ENCODE measurements around the gene MROH8.

The MROH8 gene

DNA sequence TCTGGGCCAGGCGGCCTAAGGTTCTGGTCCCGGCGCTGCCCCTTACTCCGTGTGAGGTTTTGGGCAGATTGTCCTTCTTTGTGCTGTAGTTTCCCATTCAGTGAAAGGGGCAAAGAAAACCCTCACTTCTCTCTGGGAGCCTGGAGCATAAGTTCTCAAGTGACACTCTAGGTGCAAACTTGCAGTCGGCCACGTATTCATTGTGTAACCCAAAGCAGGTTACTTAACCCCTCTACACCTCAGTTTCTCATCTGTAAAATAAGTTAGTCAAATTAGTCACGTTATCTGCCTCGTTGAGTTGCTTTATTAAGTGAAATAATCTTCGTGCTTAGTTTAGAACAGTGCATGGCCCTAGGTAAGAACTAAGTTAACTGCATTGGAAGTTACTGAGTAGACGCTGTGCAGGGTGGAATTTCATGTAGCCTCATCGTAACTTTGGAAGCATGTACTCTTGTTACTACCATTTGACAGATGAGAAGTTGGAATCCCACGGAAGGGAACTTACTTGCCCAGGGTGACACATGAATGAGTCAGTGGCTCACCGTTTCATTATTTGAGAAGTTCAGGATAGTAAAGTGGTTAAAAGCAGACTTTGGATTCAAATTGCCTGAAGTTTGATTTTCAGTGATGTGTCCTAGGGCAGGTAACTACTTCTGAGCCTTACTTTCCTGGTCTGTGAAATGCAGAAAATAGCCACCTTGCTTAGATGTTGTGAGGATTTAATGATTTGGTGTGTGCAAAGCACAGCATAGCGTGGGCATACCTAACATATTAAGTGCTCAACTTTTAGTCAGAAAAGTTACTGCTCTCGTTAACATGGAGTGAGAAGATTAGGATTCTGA, 556 bp upstream of the MROH8 start:
- H3K9ac ChIP-seq (ENCODE audit: low read length in 2 of 2) = peak overlapping the region; percentile 94 to 96
- peaks cover 2 to 3% of the 10 kb centered on the region in 2 donors for H3K36me3 ChIP-seq (ENCODE audit: control insufficient read depth in 2 of 2, insufficient read depth in 2 of 2, low read length in 2 of 2)
- H3K4me3 ChIP-seq (ENCODE audit: low read length in 2 of 2) = peak overlapping the region; percentile 91 to 93
- peaks cover 13% of the 10 kb centered on the region for H3K4me1 ChIP-seq (ENCODE audit: control insufficient read depth, insufficient read depth, low read length)
- no peaks in the 10 kb centered on the region for H3K9me3 ChIP-seq (ENCODE audit: control insufficient read depth in 2 of 2, low read length in 2 of 2)
- H3K27me3 ChIP-seq (ENCODE audit: control insufficient read depth in 1 of 2, insufficient read depth in 2 of 2, low read length in 2 of 2) = no peaks in the 10 kb centered on the region
- peak overlapping the region; percentile 95 for H3K27ac ChIP-seq (ENCODE audit: low read length)

DNA sequence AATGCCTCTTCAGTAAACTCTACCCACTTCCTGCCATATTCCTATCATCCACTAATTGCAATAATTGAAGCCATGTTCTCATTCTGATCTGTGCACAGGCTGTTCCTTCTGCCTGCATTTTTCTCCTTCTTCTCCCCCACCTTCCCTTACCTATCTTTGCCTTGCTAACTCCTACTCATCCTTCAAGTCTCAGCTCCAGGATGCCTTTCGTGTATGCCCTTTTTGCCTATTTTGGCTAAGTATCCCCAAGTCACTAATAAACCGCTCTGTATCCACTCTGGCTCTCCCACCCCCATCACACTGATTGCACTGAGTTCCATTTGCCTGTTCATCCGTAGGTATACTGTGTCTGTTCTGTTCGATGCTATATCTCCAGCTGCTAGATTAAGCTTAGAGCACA, 6.5 kb downstream of the MROH8 start:
- H3K9ac ChIP-seq (ENCODE audit: low read length in 2 of 2) = no peak overlapping the region
- H3K36me3 ChIP-seq (ENCODE audit: control insufficient read depth in 2 of 2, insufficient read depth in 2 of 2, low read length in 2 of 2) = peaks cover under 1 to 5% of the 10 kb centered on the region in 2 donors
- H3K9me3 ChIP-seq (ENCODE audit: control insufficient read depth in 2 of 2, low read length in 2 of 2) = no peaks in the 10 kb centered on the region
- no peaks in the 10 kb centered on the region for H3K27me3 ChIP-seq (ENCODE audit: control insufficient read depth in 1 of 2, insufficient read depth in 2 of 2, low read length in 2 of 2)
- no peaks in the 10 kb centered on the region for H3K4me1 ChIP-seq (ENCODE audit: control insufficient read depth, insufficient read depth, low read length)
- no peak overlapping the region for H3K27ac ChIP-seq (ENCODE audit: low read length)
- no peak overlapping the region for H3K4me3 ChIP-seq (ENCODE audit: low read length in 2 of 2)

DNA sequence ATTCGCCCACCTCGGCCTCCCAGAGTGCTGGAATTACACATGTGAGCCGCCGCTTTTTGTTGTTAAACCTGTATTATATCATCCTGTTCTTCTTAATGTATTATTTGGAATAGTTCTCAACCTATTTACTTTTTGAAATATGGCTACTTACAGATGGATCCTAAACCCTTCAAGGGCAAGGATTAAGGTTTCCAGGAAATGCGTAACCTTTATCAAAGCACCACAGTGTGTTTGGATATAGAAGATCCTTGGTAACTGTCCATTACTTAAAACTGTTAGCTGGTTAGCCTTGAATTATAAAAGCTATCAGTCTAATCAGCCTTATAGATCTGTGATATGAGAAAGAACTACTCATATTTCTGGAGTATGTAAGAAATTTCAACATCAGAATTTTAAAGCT, 12.5 kb downstream of the MROH8 start:
- no peak overlapping the region for H3K9ac ChIP-seq (ENCODE audit: low read length in 2 of 2)
- no peak overlapping the region for H3K4me3 ChIP-seq (ENCODE audit: low read length in 2 of 2)
- no peak overlapping the region for H3K27ac ChIP-seq (ENCODE audit: low read length)
- H3K27me3 ChIP-seq (ENCODE audit: control insufficient read depth in 1 of 2, insufficient read depth in 2 of 2, low read length in 2 of 2) = no peaks in the 10 kb centered on the region
- no peaks in the 10 kb centered on the region for H3K9me3 ChIP-seq (ENCODE audit: control insufficient read depth in 2 of 2, low read length in 2 of 2)
- no peaks in the 10 kb centered on the region for H3K4me1 ChIP-seq (ENCODE audit: control insufficient read depth, insufficient read depth, low read length)
- H3K36me3 ChIP-seq (ENCODE audit: control insufficient read depth in 2 of 2, insufficient read depth in 2 of 2, low read length in 2 of 2) = peaks cover 3 to 5% of the 10 kb centered on the region in 2 donors

DNA sequence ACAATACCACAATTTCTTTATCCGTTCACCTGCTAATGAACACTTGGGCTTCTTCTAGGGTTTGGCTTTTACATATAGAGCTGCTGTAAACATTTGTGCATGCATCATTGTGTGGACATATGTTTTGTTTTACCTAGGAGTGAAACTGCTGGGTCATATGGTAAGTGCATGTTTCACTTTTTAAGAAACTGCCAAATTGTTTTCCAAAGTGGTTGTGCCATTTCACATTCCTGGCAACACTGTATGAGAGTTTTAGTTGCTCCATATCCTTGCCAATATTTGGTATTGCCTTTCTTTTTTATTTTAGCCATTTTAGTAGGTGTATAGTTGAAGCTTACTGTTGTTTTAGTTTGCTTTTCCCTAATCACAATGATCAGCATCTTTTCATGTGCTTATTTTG, 14.3 kb downstream of the MROH8 start:
- no peak overlapping the region for H3K9ac ChIP-seq (ENCODE audit: low read length in 2 of 2)
- no peaks in the 10 kb centered on the region for H3K4me1 ChIP-seq (ENCODE audit: control insufficient read depth, insufficient read depth, low read length)
- no peak overlapping the region for H3K27ac ChIP-seq (ENCODE audit: low read length)
- no peak overlapping the region for H3K4me3 ChIP-seq (ENCODE audit: low read length in 2 of 2)
- no peaks in the 10 kb centered on the region for H3K9me3 ChIP-seq (ENCODE audit: control insufficient read depth in 2 of 2, low read length in 2 of 2)
- H3K36me3 ChIP-seq (ENCODE audit: control insufficient read depth in 2 of 2, insufficient read depth in 2 of 2, low read length in 2 of 2) = peaks cover 0 to 3% of the 10 kb centered on the region in 2 donors
- H3K27me3 ChIP-seq (ENCODE audit: control insufficient read depth in 1 of 2, insufficient read depth in 2 of 2, low read length in 2 of 2) = no peaks in the 10 kb centered on the region

DNA sequence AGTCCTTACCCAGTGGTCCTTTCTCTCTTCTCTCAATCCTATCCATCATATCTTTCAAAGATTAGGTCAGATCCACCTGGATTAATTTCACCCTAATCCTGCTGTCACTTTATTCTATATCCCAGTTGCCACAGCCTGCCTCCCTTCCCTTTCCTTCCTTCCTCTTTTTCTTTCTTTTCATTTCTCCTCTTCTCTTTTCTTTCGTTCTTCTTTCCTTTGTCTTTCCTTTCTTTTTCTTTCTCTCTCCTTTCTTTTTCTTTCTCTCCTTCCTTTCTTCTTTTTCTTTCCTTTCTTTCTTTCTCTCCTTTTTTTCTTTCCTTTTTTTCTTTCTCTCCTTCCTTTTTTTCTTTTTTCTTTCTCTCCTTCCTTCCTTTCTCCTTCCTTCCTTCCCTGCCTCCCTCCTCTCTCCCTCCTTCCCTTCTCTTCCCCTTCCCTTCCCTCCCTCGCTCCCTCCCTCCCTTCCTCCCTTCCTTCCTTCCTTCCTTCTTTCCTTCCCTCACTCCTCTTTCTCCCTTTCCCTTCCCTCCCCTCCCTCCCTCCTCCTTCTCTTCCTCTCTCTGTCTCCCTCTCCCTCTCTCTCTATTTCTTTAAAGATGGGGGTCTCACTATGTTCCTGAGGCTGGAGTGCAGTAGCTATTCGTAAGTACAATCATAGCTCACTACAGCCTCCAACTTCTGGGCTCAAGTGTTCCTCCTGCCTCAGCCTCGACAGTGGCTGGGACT, 15.4 kb downstream of the MROH8 start:
- no peak overlapping the region for H3K4me3 ChIP-seq (ENCODE audit: low read length in 2 of 2)
- no peak overlapping the region for H3K9ac ChIP-seq (ENCODE audit: low read length in 2 of 2)
- no peaks in the 10 kb centered on the region for H3K27me3 ChIP-seq (ENCODE audit: control insufficient read depth in 1 of 2, insufficient read depth in 2 of 2, low read length in 2 of 2)
- peaks cover 0 to 3% of the 10 kb centered on the region in 2 donors for H3K36me3 ChIP-seq (ENCODE audit: control insufficient read depth in 2 of 2, insufficient read depth in 2 of 2, low read length in 2 of 2)
- H3K4me1 ChIP-seq (ENCODE audit: control insufficient read depth, insufficient read depth, low read length) = no peaks in the 10 kb centered on the region
- H3K9me3 ChIP-seq (ENCODE audit: control insufficient read depth in 2 of 2, low read length in 2 of 2) = no peaks in the 10 kb centered on the region
- no peak overlapping the region for H3K27ac ChIP-seq (ENCODE audit: low read length)

DNA sequence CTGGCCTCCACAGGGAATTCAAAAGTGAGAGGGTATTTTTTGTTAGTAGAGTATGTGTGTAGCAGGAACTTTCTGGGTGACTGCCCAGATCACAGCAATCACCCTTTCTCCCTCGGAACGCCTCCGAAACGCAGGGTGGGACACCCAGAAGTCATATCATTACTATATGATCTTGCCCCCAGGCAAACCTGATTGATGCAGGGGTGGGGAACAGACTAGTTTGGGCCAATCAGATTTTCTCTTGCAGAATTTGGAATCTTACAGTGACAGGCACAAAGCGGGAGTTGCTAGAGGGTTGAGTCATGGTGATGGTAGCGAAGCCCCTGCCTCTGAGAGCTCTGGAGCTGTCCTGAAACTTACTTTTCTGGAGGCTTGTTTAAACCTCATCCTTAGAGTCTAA, 16.7 kb downstream of the MROH8 start:
- Histone ChIP-seq H3K4me3 (ENCODE audit: low read length in 2 of 2) (no peak overlapping the region), H3K9me3 (ENCODE audit: control insufficient read depth in 2 of 2, low read length in 2 of 2) (no peaks in the 10 kb centered on the region), H3K4me1 (ENCODE audit: control insufficient read depth, insufficient read depth, low read length) (no peaks in the 10 kb centered on the region), H3K9ac (ENCODE audit: low read length in 2 of 2) (no peak overlapping the region), H3K27me3 (ENCODE audit: control insufficient read depth in 1 of 2, insufficient read depth in 2 of 2, low read length in 2 of 2) (no peaks in the 10 kb centered on the region), H3K36me3 (ENCODE audit: control insufficient read depth in 2 of 2, insufficient read depth in 2 of 2, low read length in 2 of 2) (no peaks in the 10 kb centered on the region), H3K27ac (ENCODE audit: low read length) (no peak overlapping the region)

DNA sequence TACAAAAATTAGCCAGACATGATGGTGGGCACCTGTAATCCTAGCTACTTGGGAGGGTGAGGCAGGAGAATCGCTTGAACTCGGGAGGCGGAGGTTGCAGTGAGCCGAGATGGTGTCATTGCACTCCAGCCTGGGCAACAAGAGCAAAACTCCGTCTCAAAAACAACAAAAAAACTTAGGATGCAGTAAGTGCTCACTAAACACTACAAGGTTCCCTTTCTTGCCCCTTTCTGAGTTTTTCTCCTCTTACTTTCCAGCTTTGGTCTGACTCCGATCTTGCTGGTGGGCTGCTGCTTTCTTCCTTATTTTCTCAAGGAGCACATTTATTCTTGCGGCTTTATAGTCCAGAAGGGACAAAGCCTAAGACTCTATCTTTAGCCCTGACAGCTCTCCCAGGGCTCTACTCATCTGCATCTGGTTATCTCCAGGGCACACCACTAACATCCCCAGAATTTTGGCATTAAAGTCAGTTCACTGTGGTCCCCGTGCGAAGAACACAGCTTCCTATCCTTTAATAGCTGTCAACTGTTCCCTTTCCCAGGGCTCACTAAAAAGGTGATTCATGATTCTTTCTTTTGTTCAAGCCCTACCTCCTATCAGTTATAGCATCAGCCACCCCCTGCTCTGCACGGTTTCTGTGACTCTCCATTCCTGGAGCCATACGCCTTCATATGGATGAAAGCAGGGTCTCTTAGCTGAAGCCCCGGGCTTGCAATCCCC, 17.4 kb downstream of the MROH8 start:
- Histone ChIP-seq H3K27me3 (ENCODE audit: control insufficient read depth in 1 of 2, insufficient read depth in 2 of 2, low read length in 2 of 2) (no peaks in the 10 kb centered on the region), H3K36me3 (ENCODE audit: control insufficient read depth in 2 of 2, insufficient read depth in 2 of 2, low read length in 2 of 2) (no peaks in the 10 kb centered on the region), H3K4me3 (ENCODE audit: low read length in 2 of 2) (no peak overlapping the region), H3K27ac (ENCODE audit: low read length) (no peak overlapping the region), H3K9ac (ENCODE audit: low read length in 2 of 2) (no peak overlapping the region), H3K4me1 (ENCODE audit: control insufficient read depth, insufficient read depth, low read length) (no peaks in the 10 kb centered on the region), H3K9me3 (ENCODE audit: control insufficient read depth in 2 of 2, low read length in 2 of 2) (no peaks in the 10 kb centered on the region)

DNA sequence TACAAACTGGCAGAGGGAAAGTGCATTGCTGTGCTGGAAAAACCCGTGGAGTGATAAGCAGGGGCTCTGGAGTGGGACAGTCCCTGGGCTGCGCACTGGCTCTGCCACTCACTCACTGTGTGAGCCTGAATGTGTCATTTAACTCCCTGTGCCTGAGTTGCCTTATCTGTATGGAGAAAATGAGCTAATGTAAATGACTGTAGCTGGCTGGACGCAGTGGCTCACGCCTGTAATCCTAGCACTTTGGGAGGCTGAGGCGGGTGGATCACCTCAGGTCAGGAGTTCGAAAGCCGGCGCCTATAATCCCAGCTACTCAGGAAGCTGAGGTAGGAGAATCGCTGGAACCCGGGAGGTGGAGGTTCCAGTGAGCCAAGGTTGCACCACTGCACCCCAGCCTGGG, 18.7 kb downstream of the MROH8 start:
- no peak overlapping the region for H3K27ac ChIP-seq (ENCODE audit: low read length)
- no peaks in the 10 kb centered on the region for H3K4me1 ChIP-seq (ENCODE audit: control insufficient read depth, insufficient read depth, low read length)
- H3K36me3 ChIP-seq (ENCODE audit: control insufficient read depth in 2 of 2, insufficient read depth in 2 of 2, low read length in 2 of 2) = no peaks in the 10 kb centered on the region
- H3K9ac ChIP-seq (ENCODE audit: low read length in 2 of 2) = no peak overlapping the region
- no peaks in the 10 kb centered on the region for H3K9me3 ChIP-seq (ENCODE audit: control insufficient read depth in 2 of 2, low read length in 2 of 2)
- no peaks in the 10 kb centered on the region for H3K27me3 ChIP-seq (ENCODE audit: control insufficient read depth in 1 of 2, insufficient read depth in 2 of 2, low read length in 2 of 2)
- no peak overlapping the region for H3K4me3 ChIP-seq (ENCODE audit: low read length in 2 of 2)

DNA sequence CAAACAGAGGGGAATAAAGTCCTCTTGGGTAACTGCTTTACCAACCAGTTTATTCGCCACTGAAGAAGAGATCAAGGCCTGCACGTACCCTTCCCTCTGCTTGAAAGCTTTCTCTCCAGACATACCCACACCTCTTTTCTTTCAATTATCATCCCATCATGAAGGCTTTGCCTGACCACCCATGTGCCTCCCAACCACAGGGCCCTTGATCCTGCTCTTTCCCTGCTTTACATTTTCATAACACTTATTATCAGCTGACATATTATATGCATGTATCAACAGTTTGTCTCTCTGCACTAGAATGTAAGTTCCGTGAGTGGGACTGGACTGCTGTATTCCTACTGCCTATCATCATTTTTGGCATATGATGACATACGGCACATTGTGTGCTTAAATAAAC, 21.1 kb downstream of the MROH8 start:
- Histone ChIP-seq H3K4me3 (ENCODE audit: low read length in 2 of 2) (no peak overlapping the region), H3K4me1 (ENCODE audit: control insufficient read depth, insufficient read depth, low read length) (no peaks in the 10 kb centered on the region), H3K9ac (ENCODE audit: low read length in 2 of 2) (no peak overlapping the region), H3K27ac (ENCODE audit: low read length) (no peak overlapping the region), H3K9me3 (ENCODE audit: control insufficient read depth in 2 of 2, low read length in 2 of 2) (no peaks in the 10 kb centered on the region), H3K27me3 (ENCODE audit: control insufficient read depth in 1 of 2, insufficient read depth in 2 of 2, low read length in 2 of 2) (no peaks in the 10 kb centered on the region), H3K36me3 (ENCODE audit: control insufficient read depth in 2 of 2, insufficient read depth in 2 of 2, low read length in 2 of 2) (peaks cover 0 to 2% of the 10 kb centered on the region in 2 donors)

DNA sequence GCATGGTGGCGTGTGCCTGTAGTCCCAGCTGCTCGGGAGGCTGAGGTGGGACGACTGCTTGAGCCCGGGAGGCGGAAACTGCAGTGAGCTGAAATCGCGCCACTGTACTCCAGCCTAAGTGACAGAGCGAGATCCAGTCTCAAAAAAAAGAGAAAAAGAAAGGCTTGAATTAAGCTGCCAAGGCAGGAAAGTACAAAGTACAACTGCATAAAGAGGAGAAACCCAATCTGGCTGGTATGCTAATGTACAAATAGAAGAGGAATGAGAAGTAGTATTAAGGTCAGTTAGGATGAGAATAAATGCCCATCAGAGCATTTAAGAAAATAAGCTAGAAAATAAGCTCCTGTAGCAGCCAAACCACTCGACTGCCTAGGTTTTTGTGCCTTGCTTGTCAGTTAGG, 23.4 kb downstream of the MROH8 start:
- Histone ChIP-seq H3K4me3 (ENCODE audit: low read length in 2 of 2) (no peak overlapping the region), H3K9me3 (ENCODE audit: control insufficient read depth in 2 of 2, low read length in 2 of 2) (no peaks in the 10 kb centered on the region)

More for the DNA sequence above, 23.4 kb downstream of the MROH8 start:
- Histone ChIP-seq H3K36me3 (ENCODE audit: control insufficient read depth in 2 of 2, insufficient read depth in 2 of 2, low read length in 2 of 2) (peaks cover 0 to 2% of the 10 kb centered on the region in 2 donors), H3K9ac (ENCODE audit: low read length in 2 of 2) (no peak overlapping the region), H3K27ac (ENCODE audit: low read length) (no peak overlapping the region), H3K4me1 (ENCODE audit: control insufficient read depth, insufficient read depth, low read length) (no peaks in the 10 kb centered on the region), H3K27me3 (ENCODE audit: control insufficient read depth in 1 of 2, insufficient read depth in 2 of 2, low read length in 2 of 2) (no peaks in the 10 kb centered on the region)

Measured in stomach smooth muscle (tissue), 2 donors.